ENCODE data around the gene CNTNAP5. TPM values are rescaled to one million over a fixed set of nuclear protein-coding genes. Genes with fewer than 3 reads are reported as not detected.

The CNTNAP5 gene
- total RNA-seq, 1 experiment from 2014 or later: not detected

DNA sequence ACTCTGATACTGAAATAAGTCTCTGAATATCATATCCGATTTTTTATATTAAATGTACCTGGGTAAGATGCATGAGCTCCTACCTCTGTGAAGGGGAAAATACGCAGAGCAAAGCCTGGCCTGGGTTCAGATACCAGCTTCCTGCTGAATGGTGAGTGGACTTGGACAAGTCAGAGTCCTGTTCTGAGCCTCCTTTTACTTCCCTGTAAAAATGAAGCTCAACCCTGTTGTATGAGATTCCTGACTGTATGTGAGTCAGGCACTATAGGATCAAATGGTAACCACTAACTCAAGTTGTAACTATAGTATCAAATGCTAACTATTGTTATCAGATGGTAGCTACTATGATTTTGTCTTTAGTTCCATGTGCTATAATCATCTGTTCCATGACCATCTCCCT, 561.7 kb downstream of the CNTNAP5 start:
- no peaks in the 10 kb centered on the region for H3K36me3 ChIP-seq (ENCODE audit: insufficient read depth, low read length, poor library complexity, severe bottlenecking)
- H3K4me1 ChIP-seq (ENCODE audit: insufficient read depth, low read length, poor library complexity, severe bottlenecking): no peaks in the 10 kb centered on the region
- ChIA-PET POLR2A (ENCODE audit: low non-redundant PET) (no interaction called here), CTCF (no interaction called here)
- H3K4me3 ChIP-seq (ENCODE audit: low read depth, low read length, poor library complexity, severe bottlenecking): no peak overlapping the region
- intact Hi-C loops (cut with micrococcal nuclease; ENCODE audit: unreplicated experiment): no loop called here
- BruUV-seq (replicated peaks): no TSS peak
- no peak overlapping the region for H3K27ac ChIP-seq (ENCODE audit: low read depth, low read length, poor library complexity, severe bottlenecking)
- no peak for DNase-seq (ENCODE audit: low spot score)
- no peak for TF ChIP-seq EZH2 (IDR thresholded peaks at IDR 0.05; ENCODE audit: borderline replicate concordance, low read depth, low read length, poor library complexity, severe bottlenecking)
- TF ChIP-seq CTCF (conservative IDR thresholded peaks at IDR 0.05; ENCODE audit: low read depth, low read length): no peak
- H3K9me3 ChIP-seq (ENCODE audit: low read depth, low read length, poor library complexity, severe bottlenecking): no peaks in the 10 kb centered on the region
- H3K27me3 ChIP-seq (replicated peaks; ENCODE audit: insufficient read depth, low read depth, low read length, poor library complexity): no peaks in the 10 kb centered on the region

DNA sequence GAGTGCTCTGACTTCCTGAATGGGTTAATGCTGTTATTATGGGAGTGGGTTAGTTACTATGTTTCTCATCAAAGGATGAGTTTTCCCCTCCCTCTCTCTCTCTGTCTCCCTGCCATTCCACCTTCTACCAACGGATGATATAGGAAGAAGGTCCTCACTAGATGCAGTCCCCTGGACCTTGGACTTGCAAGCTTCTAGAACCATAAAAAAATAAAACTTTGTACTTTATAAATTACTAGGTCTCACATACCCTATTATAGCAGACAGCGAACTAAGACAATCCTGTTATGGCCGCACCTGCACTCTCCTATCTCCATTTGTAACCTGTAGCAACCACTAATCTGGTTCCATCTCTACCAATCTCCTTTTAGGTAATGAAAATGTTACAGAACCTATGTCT, 564.9 kb downstream of the CNTNAP5 start:
- no peaks in the 10 kb centered on the region for H3K36me3 ChIP-seq (ENCODE audit: insufficient read depth, low read length, poor library complexity, severe bottlenecking)
- no peak overlapping the region for H3K27ac ChIP-seq (ENCODE audit: low read depth, low read length, poor library complexity, severe bottlenecking)
- ChIA-PET POLR2A (ENCODE audit: low non-redundant PET) (no interaction called here), CTCF (no interaction called here)
- H3K27me3 ChIP-seq (replicated peaks; ENCODE audit: insufficient read depth, low read depth, low read length, poor library complexity): no peaks in the 10 kb centered on the region
- H3K9me3 ChIP-seq (ENCODE audit: low read depth, low read length, poor library complexity, severe bottlenecking): no peaks in the 10 kb centered on the region
- H3K4me3 ChIP-seq (ENCODE audit: low read depth, low read length, poor library complexity, severe bottlenecking): no peak overlapping the region
- TF ChIP-seq EZH2 (IDR thresholded peaks at IDR 0.05; ENCODE audit: borderline replicate concordance, low read depth, low read length, poor library complexity, severe bottlenecking) (no peak), CTCF (conservative IDR thresholded peaks at IDR 0.05; ENCODE audit: low read depth, low read length) (no peak)
- DNase-seq (ENCODE audit: low spot score): no peak
- intact Hi-C loops (cut with micrococcal nuclease; ENCODE audit: unreplicated experiment): no loop called here
- no TSS peak for BruUV-seq (replicated peaks)
- no peaks in the 10 kb centered on the region for H3K4me1 ChIP-seq (ENCODE audit: insufficient read depth, low read length, poor library complexity, severe bottlenecking)

GRCh38 chr2:124602759-124603158, 577.7 kb downstream of the CNTNAP5 start:
- Histone ChIP-seq H3K36me3 (ENCODE audit: insufficient read depth, low read length, poor library complexity, severe bottlenecking) (no peaks in the 10 kb centered on the region), H3K4me1 (ENCODE audit: insufficient read depth, low read length, poor library complexity, severe bottlenecking) (no peaks in the 10 kb centered on the region), H3K27ac (ENCODE audit: low read depth, low read length, poor library complexity, severe bottlenecking) (no peak overlapping the region), H3K9me3 (ENCODE audit: low read depth, low read length, poor library complexity, severe bottlenecking) (no peaks in the 10 kb centered on the region), H3K27me3 (replicated peaks; ENCODE audit: insufficient read depth, low read depth, low read length, poor library complexity) (no peaks in the 10 kb centered on the region), H3K4me3 (ENCODE audit: low read depth, low read length, poor library complexity, severe bottlenecking) (no peak overlapping the region)
- no TSS peak for BruUV-seq (replicated peaks)
- CTCF ChIA-PET: no interaction called here
- DNase-seq (ENCODE audit: low spot score): no peak
- POLR2A ChIA-PET (ENCODE audit: low non-redundant PET): no interaction called here
- intact Hi-C loops (cut with micrococcal nuclease; ENCODE audit: unreplicated experiment): no loop called here
- TF ChIP-seq CTCF (conservative IDR thresholded peaks at IDR 0.05; ENCODE audit: low read depth, low read length): no peak
- no peak for TF ChIP-seq EZH2 (IDR thresholded peaks at IDR 0.05; ENCODE audit: borderline replicate concordance, low read depth, low read length, poor library complexity, severe bottlenecking)
